ENCODE measurements around the gene ELK4.

DNA sequence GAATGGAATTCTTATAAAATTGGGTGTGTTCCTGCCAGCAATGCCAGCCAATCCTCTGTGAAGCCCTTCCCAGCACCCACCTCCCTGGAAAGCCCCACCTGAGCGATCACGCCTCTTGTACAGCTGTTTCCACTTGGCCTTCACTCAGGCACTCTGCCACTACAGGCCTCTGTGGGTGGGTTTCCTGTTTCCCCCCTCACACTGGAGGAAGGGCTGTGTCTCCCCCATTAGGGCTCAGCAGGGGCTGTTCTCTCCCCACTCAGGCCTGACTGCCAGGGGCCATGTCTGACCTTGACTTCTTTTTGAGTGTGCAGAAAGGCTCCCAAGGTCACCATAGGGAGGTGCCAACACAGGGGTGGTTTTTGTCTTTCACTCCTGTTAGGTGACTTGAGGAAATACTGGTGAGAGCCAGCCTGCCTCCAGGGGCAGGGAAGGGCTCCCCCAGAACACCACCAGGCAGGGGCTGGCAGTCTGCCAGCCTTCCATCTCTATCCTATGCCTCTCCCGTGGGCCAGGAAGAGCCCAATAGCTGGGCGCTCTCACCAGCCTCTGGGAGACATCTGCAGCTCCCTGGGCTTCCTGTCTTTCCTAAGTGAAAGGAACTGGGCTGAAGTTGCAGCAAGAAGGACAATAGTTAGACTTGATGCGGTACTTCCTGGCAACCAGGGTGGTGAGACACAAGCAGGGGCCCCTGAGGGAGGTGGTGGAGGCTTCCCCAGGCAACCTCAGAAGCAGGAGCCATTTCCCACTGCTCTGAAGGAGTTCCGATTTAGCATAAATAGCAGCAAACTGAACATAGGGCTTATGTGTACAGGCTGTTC, 49.1 kb downstream of the ELK4 start:
- no peak for TF ChIP-seq CTCF (IDR thresholded peaks at IDR 0.05)
- no peak for TF ChIP-seq POLR2A (IDR thresholded peaks at IDR 0.05)

All from heart left ventricle (tissue), 13 donors.